GM19452 (cell line): ENCODE measurements around the gene UMAD1.

Experiments
- ATAC-seq: cut with Tn5 transposase; IDR thresholded peaks from one replicate; pipeline ENCODE4 v1.9.1; 2021; ENCODE audit not compliant: unreplicated experiment

The UMAD1 gene

GRCh38 chr7:7688956-7689355, 48.4 kb downstream of the UMAD1 start:
- no peak for ATAC-seq

DNA sequence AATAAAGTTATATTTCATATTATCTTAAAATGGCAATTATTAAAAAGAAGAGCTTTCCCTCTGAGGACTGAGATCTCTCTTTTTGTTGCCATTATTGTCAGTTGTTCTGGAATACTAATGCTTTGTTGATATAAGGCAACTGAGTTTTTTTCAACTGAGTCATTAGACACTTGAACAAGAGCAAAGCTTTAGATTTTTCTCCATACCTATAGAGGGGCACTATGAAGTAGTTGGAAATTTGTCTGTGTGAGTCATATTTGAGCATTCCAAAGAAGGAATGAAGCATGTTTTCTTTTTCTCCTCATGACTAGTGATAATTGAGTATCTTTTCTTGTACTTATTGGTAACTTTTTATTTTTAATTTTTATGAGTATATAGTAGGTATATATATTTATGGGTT, 53.3 kb downstream of the UMAD1 start:
- no peak for ATAC-seq

DNA sequence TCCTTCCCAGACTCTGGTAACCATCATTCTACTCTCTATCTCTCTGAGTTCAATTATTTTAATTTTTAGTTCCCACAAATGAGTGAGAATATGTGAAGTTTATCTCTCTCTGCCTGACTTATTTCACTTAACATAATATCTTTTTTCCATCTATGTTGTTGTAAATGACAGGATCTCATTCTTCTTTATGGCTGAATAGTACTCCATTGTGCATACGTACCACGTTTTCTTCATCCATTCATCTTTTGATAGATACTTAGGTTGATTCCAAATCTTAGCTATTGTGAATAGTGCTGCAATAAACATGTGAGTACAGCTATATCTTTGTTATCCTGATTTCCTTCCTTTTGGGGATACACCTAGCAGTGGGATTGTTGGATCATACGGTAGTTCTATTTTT, 54.0 kb downstream of the UMAD1 start:
- no peak for ATAC-seq

DNA sequence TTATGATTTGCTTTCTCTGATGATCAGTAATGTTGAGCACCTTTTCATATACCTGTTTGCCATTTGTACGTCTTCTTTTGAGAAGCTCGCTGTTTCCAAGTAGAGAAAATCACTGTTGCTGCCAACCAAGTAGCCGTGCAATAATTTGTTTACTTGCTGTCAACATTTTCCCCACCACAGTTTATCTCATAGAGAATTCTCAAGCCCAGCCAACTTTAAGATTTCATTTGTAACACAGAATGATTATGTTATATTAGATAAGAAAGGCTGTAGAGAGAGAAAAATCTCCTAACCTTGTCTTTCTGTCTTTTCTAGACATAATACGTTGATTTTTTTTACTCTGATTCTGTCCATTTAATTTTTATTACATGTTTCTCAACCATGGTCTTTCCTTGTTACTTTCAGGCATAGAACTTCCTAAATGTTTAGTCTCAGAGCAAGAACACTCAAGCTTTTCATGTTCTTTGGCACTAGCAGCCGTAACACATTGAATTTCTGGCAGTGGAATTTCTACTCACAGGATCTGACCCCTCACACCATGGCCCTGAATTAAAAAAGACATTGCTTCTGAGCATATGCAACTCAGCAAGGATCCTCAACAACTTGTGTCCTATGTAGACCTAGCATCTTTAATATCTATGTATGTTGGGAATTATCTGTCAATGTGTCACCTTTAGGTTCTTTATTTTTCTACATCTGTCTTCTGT, 54.7 kb downstream of the UMAD1 start:
- ATAC-seq, result no peak

DNA sequence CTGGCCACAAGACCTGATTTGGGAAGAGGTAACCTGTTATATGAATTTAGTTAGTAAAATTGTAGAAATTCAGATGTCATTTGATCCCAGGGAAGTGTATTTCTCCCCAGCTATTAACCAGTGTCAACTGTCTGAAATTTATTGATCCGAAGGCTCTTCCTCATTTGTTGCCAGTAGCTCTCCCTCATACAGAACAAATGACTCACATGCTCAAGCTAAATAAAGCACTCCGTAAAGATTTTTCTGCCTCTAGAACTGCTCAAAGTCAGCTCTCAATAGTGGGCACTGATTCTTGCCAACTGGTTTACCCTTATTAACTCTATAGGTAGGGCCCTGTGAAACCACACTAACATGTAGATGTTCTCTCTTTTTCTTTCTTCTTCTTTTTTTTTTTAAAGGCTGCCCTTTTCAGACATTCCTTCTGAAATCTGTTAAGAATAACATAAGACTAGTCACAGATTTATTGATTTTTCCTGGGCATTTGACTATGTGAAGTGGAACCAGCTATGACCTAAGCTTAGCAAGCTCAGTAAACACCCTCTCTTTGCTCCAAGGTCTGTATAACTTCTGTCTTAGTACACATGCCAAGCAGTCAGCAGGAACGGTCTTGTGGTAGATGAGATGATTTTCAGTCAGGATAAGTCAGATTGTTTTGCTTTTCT, 56.0 kb downstream of the UMAD1 start:
- no peak for ATAC-seq

- ATAC-seq, result no peak
These were observed 58.4 kb downstream of the UMAD1 start for GRCh38 chr7:7698930-7699329.

GRCh38 chr7:7699380-7699779, 58.8 kb downstream of the UMAD1 start:
- no peak for ATAC-seq

- ATAC-seq, result no peak
These were observed 59.4 kb downstream of the UMAD1 start for GRCh38 chr7:7699970-7700369.

GRCh38 chr7:7701527-7701926, 61.0 kb downstream of the UMAD1 start:
- no peak for ATAC-seq

GRCh38 chr7:7702826-7703225, 62.3 kb downstream of the UMAD1 start:
- ATAC-seq, result no peak

DNA sequence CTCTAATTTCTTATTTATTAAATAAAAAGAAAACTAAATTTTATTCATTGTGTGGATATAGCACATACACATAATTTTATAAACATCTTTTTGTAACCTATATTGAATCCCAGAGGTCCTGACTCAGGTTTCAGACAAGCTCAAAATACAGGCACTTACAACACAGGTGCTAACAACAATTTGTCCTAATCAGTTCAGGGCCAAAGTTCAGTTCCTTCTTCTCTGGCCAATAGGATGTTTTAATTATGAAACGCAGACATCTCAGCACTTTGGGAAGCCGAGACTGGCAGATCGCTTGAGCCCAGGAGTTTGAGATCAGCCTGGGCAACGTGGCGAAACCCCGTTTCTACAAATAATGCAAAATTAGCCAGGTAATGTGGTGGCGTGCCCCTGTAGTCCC, 62.9 kb downstream of the UMAD1 start:
- ATAC-seq, result no peak

GRCh38 chr7:7704867-7705266, 64.3 kb downstream of the UMAD1 start:
- ATAC-seq, result no peak

DNA sequence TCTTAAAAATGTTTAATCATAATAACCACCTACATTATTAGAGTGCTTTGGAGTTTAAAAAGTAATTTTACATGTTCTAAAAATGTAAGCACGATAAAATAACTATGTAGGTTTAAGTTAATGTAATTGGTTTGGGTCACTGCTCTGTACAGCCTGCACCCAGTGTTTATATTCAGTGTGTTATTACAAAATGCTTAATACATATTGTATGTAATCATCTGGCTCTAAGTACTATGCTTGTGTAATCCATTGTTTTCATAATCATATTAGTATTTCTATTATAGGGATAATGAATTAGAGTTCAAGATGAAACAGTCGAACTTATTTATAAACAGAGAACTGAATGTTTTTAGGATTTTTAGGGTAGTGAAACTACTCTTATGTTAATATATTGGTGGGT, 64.8 kb downstream of the UMAD1 start:
- ATAC-seq, result no peak

DNA sequence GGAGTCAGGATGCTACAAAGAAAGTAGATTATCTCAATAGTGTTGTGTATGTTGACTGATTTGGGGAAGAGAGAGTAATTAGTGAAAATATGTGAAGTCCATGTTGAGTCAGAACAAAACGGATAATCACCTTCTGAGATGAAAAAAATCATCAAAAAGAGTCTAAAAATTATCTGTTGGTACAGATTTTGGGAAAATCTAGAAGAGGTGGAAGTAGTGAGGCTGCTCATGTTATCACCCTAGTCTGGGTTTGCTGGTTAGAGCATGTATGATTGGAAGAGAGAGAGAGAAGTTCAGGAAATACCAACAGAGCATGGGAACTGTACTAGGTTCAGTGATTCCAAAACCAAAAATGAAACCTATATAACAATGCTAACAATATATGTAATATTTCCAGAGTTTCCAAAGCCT, 65.6 kb downstream of the UMAD1 start:
- ATAC-seq, result peak; percentile 77

DNA sequence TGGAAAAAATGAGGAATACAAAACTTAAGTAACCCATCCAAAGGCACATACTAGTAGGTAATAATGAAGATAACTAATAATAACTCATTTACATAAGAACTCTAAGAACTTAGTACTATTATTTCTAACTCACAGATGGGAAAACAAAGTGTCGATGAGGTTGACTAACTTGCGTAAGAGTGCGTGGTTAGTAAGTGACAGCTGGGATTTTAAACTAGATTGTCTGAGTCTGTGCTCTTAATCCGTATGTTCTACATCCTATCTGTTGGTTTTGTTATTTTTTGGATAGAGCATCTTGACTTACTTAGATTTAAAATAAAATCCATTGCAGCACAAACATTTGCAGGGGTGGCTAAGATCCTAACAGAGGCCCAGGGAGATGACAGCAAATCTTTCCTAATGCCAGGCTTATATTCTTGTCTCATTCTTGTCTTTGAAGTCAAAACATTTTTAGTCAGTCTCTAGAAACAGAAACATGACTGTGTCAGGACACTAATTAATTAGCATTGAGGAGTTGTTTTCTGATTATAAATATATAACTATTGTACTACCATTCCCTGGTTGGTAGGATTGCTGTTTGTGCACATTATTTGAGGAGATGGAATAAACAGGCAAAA, 66.1 kb downstream of the UMAD1 start:
- ATAC-seq, result no peak

GRCh38 chr7:7707246-7707645, 66.7 kb downstream of the UMAD1 start:
- no peak for ATAC-seq

GRCh38 chr7:7707806-7708205, 67.3 kb downstream of the UMAD1 start:
- ATAC-seq, result no peak

- ATAC-seq, result no peak
These were observed 68.7 kb downstream of the UMAD1 start for GRCh38 chr7:7709291-7709690.

DNA sequence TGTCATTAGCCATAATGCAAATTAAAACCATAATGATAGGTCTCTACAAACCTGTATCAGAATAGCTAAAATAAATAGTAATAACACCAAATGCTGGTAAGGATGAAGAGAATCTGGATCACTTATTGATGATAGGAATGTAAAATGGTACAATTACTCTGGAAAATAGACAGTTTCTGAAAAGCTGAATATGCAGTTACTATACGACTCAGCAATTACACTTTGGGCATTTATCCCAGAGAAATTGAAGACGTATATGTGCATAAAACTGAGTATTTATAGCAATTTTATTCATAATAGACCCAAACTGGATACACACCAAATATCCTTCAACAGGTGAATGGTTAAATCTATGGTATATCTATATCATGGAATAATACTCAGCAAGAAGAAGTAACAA, 69.9 kb downstream of the UMAD1 start:
- no peak for ATAC-seq

GRCh38 chr7:7713730-7714129, 73.2 kb downstream of the UMAD1 start:
- no peak for ATAC-seq

DNA sequence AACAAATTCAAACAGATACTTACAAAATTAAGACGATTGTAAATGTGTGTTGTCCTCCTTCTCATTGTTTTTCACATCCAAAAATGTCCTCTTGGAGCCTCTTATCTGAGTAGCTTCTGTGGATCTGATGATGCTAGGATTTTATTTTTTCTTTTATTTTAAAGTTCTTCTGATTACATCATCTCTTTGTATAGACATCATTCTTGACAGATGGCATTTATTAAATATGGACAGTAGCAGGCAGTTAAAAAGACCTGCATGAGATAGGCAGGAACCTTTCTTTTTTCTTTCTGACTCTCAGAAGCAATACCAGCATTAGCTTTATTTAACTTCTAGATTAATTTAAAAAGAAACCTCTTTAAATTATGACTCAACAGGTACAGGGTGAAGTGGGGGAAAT, 77.9 kb downstream of the UMAD1 start, which contains the start of gene RPA3:
Gene RPA3 (minus strand): TSS at position 116 of the 400 bp plus-strand sequence. CDS start 78,189 bp downstream, outside the sequence.
- no peak for ATAC-seq

DNA sequence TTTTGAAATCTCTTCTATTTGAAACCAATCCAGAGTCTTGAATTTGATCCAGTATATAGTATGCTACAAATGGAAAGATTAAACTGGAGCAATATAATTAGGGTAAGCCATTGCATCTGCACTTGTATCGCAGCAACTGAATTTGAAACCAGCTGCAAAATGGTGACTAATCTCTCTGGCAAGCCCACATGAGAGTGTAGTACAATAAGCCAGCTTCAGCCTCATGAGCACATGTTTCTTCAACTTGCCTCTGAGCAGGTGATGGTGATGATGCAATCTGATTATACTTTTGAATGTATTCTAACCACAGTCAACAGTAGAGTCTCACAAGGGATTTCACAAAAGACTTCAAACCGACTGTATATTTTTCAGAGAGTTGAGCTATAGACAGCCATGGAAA, 78.7 kb downstream of the UMAD1 start:
- ATAC-seq, result peak; percentile 93
